ENCODE results near the gene BIN1.

GRCh38 chr2:127065940-127066318 lies 41.0 kb downstream of the BIN1 start:
- TF ChIP-seq, protein P1, sequence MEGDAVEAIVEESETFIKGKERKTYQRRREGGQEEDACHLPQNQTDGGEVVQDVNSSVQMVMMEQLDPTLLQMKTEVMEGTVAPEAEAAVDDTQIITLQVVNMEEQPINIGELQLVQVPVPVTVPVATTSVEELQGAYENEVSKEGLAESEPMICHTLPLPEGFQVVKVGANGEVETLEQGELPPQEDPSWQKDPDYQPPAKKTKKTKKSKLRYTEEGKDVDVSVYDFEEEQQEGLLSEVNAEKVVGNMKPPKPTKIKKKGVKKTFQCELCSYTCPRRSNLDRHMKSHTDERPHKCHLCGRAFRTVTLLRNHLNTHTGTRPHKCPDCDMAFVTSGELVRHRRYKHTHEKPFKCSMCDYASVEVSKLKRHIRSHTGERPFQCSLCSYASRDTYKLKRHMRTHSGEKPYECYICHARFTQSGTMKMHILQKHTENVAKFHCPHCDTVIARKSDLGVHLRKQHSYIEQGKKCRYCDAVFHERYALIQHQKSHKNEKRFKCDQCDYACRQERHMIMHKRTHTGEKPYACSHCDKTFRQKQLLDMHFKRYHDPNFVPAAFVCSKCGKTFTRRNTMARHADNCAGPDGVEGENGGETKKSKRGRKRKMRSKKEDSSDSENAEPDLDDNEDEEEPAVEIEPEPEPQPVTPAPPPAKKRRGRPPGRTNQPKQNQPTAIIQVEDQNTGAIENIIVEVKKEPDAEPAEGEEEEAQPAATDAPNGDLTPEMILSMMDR (IDR thresholded peaks at IDR 0.05): no peak
- TF ChIP-seq POLR2A (IDR thresholded peaks at IDR 0.05): no peak
